ENCODE data around the gene LAMTOR1.

- no peak for TF ChIP-seq CTCF (conservative IDR thresholded peaks at IDR 0.05)
- no peak for TF ChIP-seq ZFX (IDR thresholded peaks at IDR 0.05)
Observed at GRCh38 chr11:72102162-72102561, 935 bp downstream of the LAMTOR1 start.
